H1 (cell line): Measurements from ENCODE around the gene MCM3. TPM values are rescaled to one million over a fixed set of nuclear protein-coding genes. Genes with fewer than 3 reads are reported as not detected.

Experiments
- CTCF ChIA-PET: fragments of 300-600 bp; sonication (Branson Sonifier 250); formaldehyde crosslinking; loops from one replicate; lab custom pipeline; 2021; ENCODE audit not compliant: partially characterized antibody; lab: Charles Lee
- POLR2A ChIA-PET: fragments of 300-600 bp; sonication (Branson Sonifier 250); formaldehyde crosslinking; loops from one replicate; lab custom pipeline; 2021; ENCODE audit warnings: inconsistent platforms; ENCODE audit not compliant: partially characterized antibody; lab: Charles Lee
- DNase-seq, 2 experiments: peaks; one replicate each; pipeline versions ENCODE4 v3.0.0 to v3.0.0-alpha.2; 2010 to 2022; ENCODE audit warnings: low spot score in 2 of 2, low read depth in 1 of 2, mixed read lengths in 1 of 2
- FAIRE-seq: peaks from 2 replicates; lab custom pipeline; 2011; peaks lifted over from hg19 to GRCh38; lab: Jason Lieb, UNC
- H2AFZ ChIP-seq: 2 replicates; pipeline ENCODE4 v1.8.1; 2012; ENCODE audit warnings: low read length, inconsistent platforms
- H2AK5ac ChIP-seq: 2 replicates; pipeline ENCODE4 v1.6.1; 2013; ENCODE audit warnings: low read depth, low read length
- H2BK120ac ChIP-seq: replicated peaks from 2 replicates; pipeline ENCODE3; 2013; ENCODE audit warnings: low read depth, low read length, inconsistent platforms
- H2BK12ac ChIP-seq: 2 replicates; pipeline ENCODE4 v1.6.1; 2013; ENCODE audit warnings: low read depth, low read length
- H2BK15ac ChIP-seq: 2 replicates; pipeline ENCODE4 v1.6.1; 2013; ENCODE audit warnings: low read length
- H2BK20ac ChIP-seq: 2 replicates; pipeline ENCODE4 v1.6.1; 2013; ENCODE audit warnings: low read length
- H2BK5ac ChIP-seq: 2 replicates; pipeline ENCODE4 v1.6.1; 2013; ENCODE audit warnings: low read depth, low read length
- H3K14ac ChIP-seq: 2 replicates; pipeline ENCODE4 v1.6.1; 2013; ENCODE audit warnings: inconsistent platforms; ENCODE audit not compliant: insufficient read length
- H3K18ac ChIP-seq: 2 replicates; pipeline ENCODE4 v1.6.1; 2013; ENCODE audit warnings: low read length; ENCODE audit errors: extremely low read depth
- H3K23ac ChIP-seq: 2 replicates; pipeline ENCODE4 v1.6.1; 2013; ENCODE audit warnings: inconsistent platforms; ENCODE audit not compliant: insufficient read length
- H3K23me2 ChIP-seq: 2 replicates; pipeline ENCODE4 v1.6.1; 2013; ENCODE audit warnings: low read depth, low read length
- H3K27ac ChIP-seq: 2 replicates; pipeline ENCODE4 v1.6.1; 2011; ENCODE audit warnings: low read depth, low read length, inconsistent platforms
- H3K27me3 ChIP-seq, 4 experiments: replicated peaks in 1 of 4; 1 replicate in 1 of 4; 2 replicates in 3 of 4; pipeline versions ENCODE4 v1.6.1 to v1.8.1; 2011 to 2013; ENCODE audit warnings: low read length in 3 of 4, mild to moderate bottlenecking in 3 of 4, inconsistent platforms in 2 of 4, mixed read lengths in 2 of 4, moderate library complexity in 1 of 4; ENCODE audit not compliant: control insufficient read depth in 3 of 4, insufficient read depth in 3 of 4; ENCODE audit errors: extremely low read depth in 1 of 4
- H3K36me3 ChIP-seq, 4 experiments: 2 replicates each; pipeline versions ENCODE4 v1.6.1 to v1.8.1; 2011 to 2013; ENCODE audit warnings: mild to moderate bottlenecking in 4 of 4, low read length in 3 of 4, moderate library complexity in 2 of 4, control low read depth in 1 of 4, inconsistent platforms in 1 of 4; ENCODE audit not compliant: insufficient read depth in 4 of 4, control insufficient read depth in 2 of 4
- H3K4ac ChIP-seq: replicated peaks from 2 replicates; pipeline ENCODE3; 2013; ENCODE audit warnings: low read length, low read depth, mixed read lengths, inconsistent platforms; ENCODE audit not compliant: insufficient read length
- H3K4me1 ChIP-seq, 4 experiments: replicated peaks in 1 of 4; 1 replicate in 1 of 4; 2 replicates in 3 of 4; pipeline versions ENCODE4 v1.6.1 to v1.8.1; 2011 to 2013; ENCODE audit warnings: low read length in 3 of 4, inconsistent platforms in 2 of 4, mixed read lengths in 1 of 4; ENCODE audit not compliant: insufficient read depth in 4 of 4, control insufficient read depth in 3 of 4
- H3K4me2 ChIP-seq, 2 experiments: 2 replicates each; pipeline versions ENCODE4 v1.6.1 to v1.8.1; 2011 to 2013; ENCODE audit warnings: low read depth in 2 of 2, low read length in 2 of 2, control low read depth in 1 of 2, inconsistent platforms in 1 of 2, mild to moderate bottlenecking in 1 of 2; ENCODE audit not compliant: insufficient read depth in 1 of 2
- H3K4me3 ChIP-seq, 4 experiments: fragments of 200-600, 300-600 bp in 1 of 4; sonication (generic), shearing (Covaris generic), sonication (Bioruptor Twin) in 1 of 4; 2 replicates each; pipeline versions ENCODE4 v1.5.1 to v1.8.1; 2011 to 2016; ENCODE audit warnings: low read length in 4 of 4, low read depth in 3 of 4, control low read depth in 2 of 4, inconsistent platforms in 2 of 4, mild to moderate bottlenecking in 2 of 4, mixed read lengths in 1 of 4, moderate library complexity in 1 of 4; ENCODE audit not compliant: insufficient read depth in 2 of 4; ENCODE audit errors: extremely low read depth in 1 of 4
- H3K56ac ChIP-seq: replicated peaks from 2 replicates; pipeline ENCODE3; 2013; ENCODE audit warnings: low read depth, mild to moderate bottlenecking, mixed read lengths, low read length, inconsistent platforms; ENCODE audit not compliant: insufficient read length
- H3K79me1 ChIP-seq: 2 replicates; pipeline ENCODE4 v1.6.1; 2013; ENCODE audit warnings: low read depth, low read length, control low read depth
- H3K79me2 ChIP-seq, 2 experiments: 2 replicates each; pipeline versions ENCODE4 v1.6.1 to v1.8.1; 2012 to 2013; ENCODE audit warnings: low read length in 2 of 2, mild to moderate bottlenecking in 2 of 2, inconsistent platforms in 1 of 2; ENCODE audit not compliant: insufficient read depth in 2 of 2, control insufficient read depth in 1 of 2
- H3K9ac ChIP-seq, 4 experiments: replicated peaks in 1 of 4; 1 replicate in 1 of 4; 2 replicates in 3 of 4; pipeline versions ENCODE4 v1.6.1 to v1.8.1; 2011 to 2013; ENCODE audit warnings: low read depth in 3 of 4, low read length in 3 of 4, control low read depth in 2 of 4, mild to moderate bottlenecking in 2 of 4, moderate library complexity in 2 of 4, inconsistent platforms in 1 of 4; ENCODE audit errors: extremely low read depth in 1 of 4
- H3K9me3 ChIP-seq, 2 experiments: 2 replicates each; pipeline versions ENCODE4 v1.6.1 to v1.8.1; 2012 to 2013; ENCODE audit warnings: mild to moderate bottlenecking in 2 of 2, moderate library complexity in 2 of 2, control low read depth in 1 of 2, inconsistent platforms in 1 of 2, low read depth in 1 of 2, low read length in 1 of 2, mixed read lengths in 1 of 2; ENCODE audit not compliant: insufficient read depth in 2 of 2
- H4K20me1 ChIP-seq, 2 experiments: replicated peaks in 1 of 2; 2 replicates each; pipeline versions ENCODE3 to v1.8.1; 2011 to 2013; ENCODE audit warnings: inconsistent platforms in 2 of 2, low read length in 2 of 2, mild to moderate bottlenecking in 1 of 2; ENCODE audit not compliant: insufficient read depth in 2 of 2, control insufficient read depth in 1 of 2
- H4K5ac ChIP-seq: 2 replicates; pipeline ENCODE4 v1.6.1; 2013; ENCODE audit warnings: low read length, low read depth, mixed read lengths, inconsistent platforms; ENCODE audit not compliant: insufficient read length
- H4K8ac ChIP-seq: 2 replicates; pipeline ENCODE4 v1.8.0; 2013; ENCODE audit warnings: mild to moderate bottlenecking, moderate library complexity, low read length, inconsistent platforms; ENCODE audit not compliant: insufficient read depth; ENCODE audit errors: extremely low read depth
- H4K91ac ChIP-seq: replicated peaks from 2 replicates; pipeline ENCODE3; 2013; ENCODE audit warnings: low read length, mixed read lengths, inconsistent platforms; ENCODE audit not compliant: insufficient read length
- CBX8 ChIP-seq: fragments of 300-800, 300-1000 bp; sonication (generic); IDR thresholded peaks from 2 replicates; pipeline ENCODE4 v1.7.1; 2016; ENCODE audit warnings: low read depth, low read length, borderline replicate concordance
- CEBPB ChIP-seq: IDR thresholded peaks from 2 replicates; pipeline ENCODE4 v1.6.1; 2012; ENCODE audit warnings: low read depth, low read length
- CHD2 ChIP-seq: IDR thresholded peaks from 2 replicates; pipeline ENCODE4 v1.6.1; 2012; ENCODE audit warnings: low read length, improper control_type of control experiment
- CTBP2 ChIP-seq: IDR thresholded peaks from 2 replicates; pipeline ENCODE4 v1.7.0; 2011; ENCODE audit warnings: borderline replicate concordance, mild to moderate bottlenecking, moderate library complexity, mixed read lengths, low read length; ENCODE audit not compliant: insufficient read depth, insufficient read length
- EGR1 ChIP-seq: IDR thresholded peaks from 2 replicates; pipeline ENCODE4 v1.6.1; 2011; ENCODE audit warnings: low read depth, low read length, borderline replicate concordance
- NANOG ChIP-seq: IDR thresholded peaks from 2 replicates; pipeline ENCODE4 v1.6.1; 2011; ENCODE audit warnings: low read length, low read depth, mild to moderate bottlenecking, inconsistent platforms; ENCODE audit not compliant: insufficient read depth, poor library complexity, severe bottlenecking
- PHF8 ChIP-seq: fragments of 200-600 bp; sonication (generic); conservative IDR thresholded peaks from 2 replicates; pipeline ENCODE4 v1.7.1; 2012; ENCODE audit warnings: low read depth, mild to moderate bottlenecking, inconsistent platforms, low read length, moderate library complexity
- RAD21 ChIP-seq, 2 experiments: IDR thresholded peaks in 1 of 2; conservative IDR thresholded peaks in 1 of 2; 2 replicates each; pipeline ENCODE4 v1.6.1; 2011; ENCODE audit warnings: low read depth in 2 of 2, low read length in 2 of 2, improper control_type of control experiment in 1 of 2, inconsistent platforms in 1 of 2, mild to moderate bottlenecking in 1 of 2, moderate library complexity in 1 of 2
- SP2 ChIP-seq: IDR thresholded peaks from 2 replicates; pipeline ENCODE4 v1.6.1; 2012; ENCODE audit warnings: mild to moderate bottlenecking, low read length, inconsistent platforms
- SP4 ChIP-seq: IDR thresholded peaks from 2 replicates; pipeline ENCODE4 v1.6.1; 2012; ENCODE audit warnings: low read length, inconsistent platforms
- TAF7 ChIP-seq: optimal IDR thresholded peaks from 2 replicates; pipeline ENCODE3; 2011; ENCODE audit warnings: low read depth, mild to moderate bottlenecking, inconsistent platforms, low read length, moderate library complexity, borderline replicate concordance
- TEAD4 ChIP-seq: IDR thresholded peaks from 2 replicates; pipeline ENCODE4 v1.6.1; 2012; ENCODE audit warnings: low read depth, low read length, inconsistent platforms, mixed read lengths
- WGBS, 2 experiments: shearing (Covaris generic) in 1 of 2; methylation state at CpG; one replicate each; pipeline versions ENCODE4 v1.1.6 to v1.1.7; 2013 to 2015; ENCODE audit warnings: low lambda C conversion rate in 2 of 2, mixed read lengths in 2 of 2, inconsistent platforms in 1 of 2, low coverage in 1 of 2, missing lambda C conversion rate in 1 of 2; ENCODE audit not compliant: insufficient replicate concordance in 2 of 2, insufficient coverage in 1 of 2, insufficient read length in 1 of 2; ENCODE audit errors: extremely low coverage in 1 of 2, missing lambda C conversion rate in 1 of 2; 5-methylcytosine and 5-hydroxymethylcytosine counted together
- polyA plus RNA-seq, 7 experiments: library from polyadenylated mRNA; depleted of rRNA in 3 of 7; stranded (reverse) in 5 of 7; unstranded in 2 of 7; fragments of >200 nt in 5 of 7; fragments of 200-250 nt in 2 of 7; gene quantifications; 1 replicate in 5 of 7; 2 replicates in 1 of 7; 4 replicates in 1 of 7; pipeline versions ENCODE4 v1.2.1 to v1.2.3, GENCODE V29; 2011 to 2013; ENCODE audit warnings: missing spikeins in 2 of 7, mixed read lengths in 2 of 7
- total RNA-seq: library from RNA; stranded (reverse); fragmentation: NEBNext Ultra II Directional; extraction: Animal tissue kit (Norgen Biotek cat#: 25700); gene quantifications from 2 replicates; pipeline ENCODE4 v1.2.1, GENCODE V29; 2021
- TF ChIP-seq, protein P1 (sequence below): IDR thresholded peaks from 2 replicates; pipeline ENCODE4 v1.6.1; 2012; ENCODE audit warnings: inconsistent platforms

MCM3 gene
- total and polyA plus RNA-seq, 2 of the 8 experiments (the other 6 are each of a cell fraction or from before 2014, with no cell fraction given): 275 to 293 TPM

DNA sequence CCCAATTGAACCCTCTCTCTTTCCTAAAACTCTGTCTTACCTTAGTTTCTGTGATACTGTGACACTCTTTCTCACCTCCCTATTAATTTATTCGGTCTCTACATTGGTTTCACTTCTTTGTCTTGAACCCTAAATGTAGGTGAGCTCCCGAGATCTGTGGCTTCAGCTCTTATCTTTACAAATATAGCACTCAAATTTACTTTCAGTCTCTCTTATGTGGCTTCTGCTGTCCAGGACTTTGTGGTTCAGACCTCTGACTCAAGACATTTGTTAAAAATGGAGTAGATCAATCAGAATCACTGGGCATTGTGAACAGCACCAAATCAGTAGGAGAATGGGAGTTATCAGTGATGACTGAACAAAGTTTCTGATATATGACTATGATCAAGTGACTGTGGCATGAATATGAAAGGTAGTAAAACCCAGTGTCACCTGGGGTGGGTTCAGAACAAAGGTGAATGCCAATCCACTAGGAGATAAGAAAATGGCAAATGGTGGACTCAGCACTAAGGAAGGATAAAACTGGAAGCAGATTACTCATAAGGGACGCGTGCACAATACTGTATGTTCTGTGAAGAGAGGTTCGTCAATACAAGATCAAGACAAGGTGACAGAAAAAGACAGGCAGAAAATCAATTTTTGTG, 67.5 kb downstream of the MCM3 start:
- Histone ChIP-seq H3K27me3 (no peaks in the 10 kb centered on the region), H2BK5ac (no peak overlapping the region), H2BK120ac (no peak overlapping the region), H2BK12ac (no peak overlapping the region), H4K5ac (no peak overlapping the region), H3K14ac (no peak overlapping the region), H3K9me3 (no peaks in the 10 kb centered on the region), H3K18ac (no peak overlapping the region), H2AFZ (no peak overlapping the region), H3K4me2 (no peak overlapping the region), H4K20me1 (no peaks in the 10 kb centered on the region), H3K56ac (no peak overlapping the region), H3K79me1 (no peaks in the 10 kb centered on the region), H3K9ac (no peak overlapping the region), H3K4me1 (no peaks in the 10 kb centered on the region), H3K4me3 (no peak overlapping the region), H2BK20ac (no peak overlapping the region), H3K79me2 (no peaks in the 10 kb centered on the region), H4K91ac (no peak overlapping the region), H3K4ac (no peak overlapping the region), H3K36me3 (no peaks in the 10 kb centered on the region), H3K23ac (no peak overlapping the region), H3K27ac (no peak overlapping the region), H3K23me2 (no peaks in the 10 kb centered on the region; the same call in 1 of the 2 replicates), H2BK15ac (no peak overlapping the region), H2AK5ac (no peak overlapping the region), H4K8ac (no peak overlapping the region)
- ChIA-PET POLR2A (no interaction called here), CTCF (no interaction called here)
- FAIRE-seq (no peak), DNase-seq (no peak)
- WGBS, 2 experiments: 89% methylated on average over 5 of the region's 5 CpGs; no CpG with 5 or more reads in 1 of the 2 experiments
- TF ChIP-seq TEAD4: no peak
- TF ChIP-seq CEBPB: no peak
- no peak for TF ChIP-seq CHD2
- no peak for TF ChIP-seq NANOG
- no peak for TF ChIP-seq TAF7
- TF ChIP-seq PHF8: no peak
- TF ChIP-seq RAD21 (IDR thresholded peaks at IDR 0.05 in 1 of 2, conservative IDR thresholded peaks at IDR 0.05 in 1 of 2; ENCODE audit: low read depth in 2 of 2, low read length in 2 of 2): no peak
- no peak for TF ChIP-seq EGR1
- no peak for TF ChIP-seq CBX8
- no peak for TF ChIP-seq SP4
- no peak for TF ChIP-seq SP2
- TF ChIP-seq CTBP2: no peak
- TF ChIP-seq, protein P1, sequence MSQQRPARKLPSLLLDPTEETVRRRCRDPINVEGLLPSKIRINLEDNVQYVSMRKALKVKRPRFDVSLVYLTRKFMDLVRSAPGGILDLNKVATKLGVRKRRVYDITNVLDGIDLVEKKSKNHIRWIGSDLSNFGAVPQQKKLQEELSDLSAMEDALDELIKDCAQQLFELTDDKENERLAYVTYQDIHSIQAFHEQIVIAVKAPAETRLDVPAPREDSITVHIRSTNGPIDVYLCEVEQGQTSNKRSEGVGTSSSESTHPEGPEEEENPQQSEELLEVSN: no peak
